ENCODE measurements around the gene RYR3.
"Not testable (repeated sequence)": the region's sequence is repeated elsewhere in the genome, so short reads cannot be mapped to it uniquely, and the experiment has no call there.

RYR3 gene

GRCh38 chr15:33584797-33585196, 274.0 kb downstream of the RYR3 start:
- ChIA-PET CTCF (no interaction called here), POLR2A (no interaction called here)
- H3K4me3 ChIP-seq (ENCODE audit: low read depth, low read length) = no peak overlapping the region
- TF ChIP-seq CTCF (IDR thresholded peaks at IDR 0.05; ENCODE audit: insufficient read depth, low read length, missing control alignments) = no peak
- DNase-seq (ENCODE audit: low read depth, low spot score) = no peak

- DNase-seq (ENCODE audit: low read depth, low spot score) = no peak
- TF ChIP-seq CTCF (IDR thresholded peaks at IDR 0.05; ENCODE audit: insufficient read depth, low read length, missing control alignments) = no peak
- POLR2A ChIA-PET = no interaction called here
- CTCF ChIA-PET = no interaction called here
- H3K4me3 ChIP-seq (ENCODE audit: low read depth, low read length) = no peak overlapping the region
Measured at GRCh38 chr15:33586786-33587697, 276.3 kb downstream of the RYR3 start.

- ChIA-PET CTCF (no interaction called here), POLR2A (no interaction called here)
- no peak for DNase-seq (ENCODE audit: low read depth, low spot score)
- no peak overlapping the region for H3K4me3 ChIP-seq (ENCODE audit: low read depth, low read length)
- no peak for TF ChIP-seq CTCF (IDR thresholded peaks at IDR 0.05; ENCODE audit: insufficient read depth, low read length, missing control alignments)
Measured at GRCh38 chr15:33587773-33588172, 277.0 kb downstream of the RYR3 start.

GRCh38 chr15:33592864-33593263, 282.1 kb downstream of the RYR3 start:
- TF ChIP-seq CTCF (IDR thresholded peaks at IDR 0.05; ENCODE audit: insufficient read depth, low read length, missing control alignments) = no peak
- H3K4me3 ChIP-seq (ENCODE audit: low read depth, low read length) = no peak overlapping the region
- CTCF ChIA-PET = no interaction called here
- no peak for DNase-seq (ENCODE audit: low read depth, low spot score)
- POLR2A ChIA-PET = no interaction called here

- CTCF ChIA-PET; POLR2A ChIA-PET; H3K4me3 ChIP-seq (ENCODE audit: low read depth, low read length); DNase-seq (ENCODE audit: low read depth, low spot score): not testable (repeated sequence)
Measured at GRCh38 chr15:33598382-33598781, 287.6 kb downstream of the RYR3 start.

- no peak overlapping the region for H3K4me3 ChIP-seq (ENCODE audit: low read depth, low read length)
- CTCF ChIA-PET = no interaction called here
- no peak for TF ChIP-seq CTCF (IDR thresholded peaks at IDR 0.05; ENCODE audit: insufficient read depth, low read length, missing control alignments)
- no peak for DNase-seq (ENCODE audit: low read depth, low spot score)
- POLR2A ChIA-PET = no interaction called here
Measured at GRCh38 chr15:33600212-33600611, 289.4 kb downstream of the RYR3 start.

- POLR2A ChIA-PET = no interaction called here
- H3K4me3 ChIP-seq (ENCODE audit: low read depth, low read length) = no peak overlapping the region
- CTCF ChIA-PET = no interaction called here
- DNase-seq (ENCODE audit: low read depth, low spot score) = no peak
- no peak for TF ChIP-seq CTCF (IDR thresholded peaks at IDR 0.05; ENCODE audit: insufficient read depth, low read length, missing control alignments)
Measured at GRCh38 chr15:33601461-33601860, 290.7 kb downstream of the RYR3 start.
